Measurements from ENCODE around the gene MT1A. TPM values are rescaled to one million over a fixed set of nuclear protein-coding genes. Genes with fewer than 3 reads are reported as not detected.

MT1A gene
- polyA plus RNA-seq, 1 of the 3 experiments (the other 2 are of a cell fraction): 5.4 TPM

- Histone ChIP-seq H3K4me2 (no peak overlapping the region), H4K20me1 (ENCODE audit: insufficient read depth) (no peaks in the 10 kb centered on the region), H3K36me3 (replicated peaks in 1 of 2; ENCODE audit: control insufficient read depth in 1 of 2, insufficient read depth in 2 of 2, low read length in 1 of 2) (no peaks in the 10 kb centered on the region), H3K27ac (ENCODE audit: low read depth in 2 of 2, low read length in 1 of 2) (no peak overlapping the region), H3F3A (replicated peaks; ENCODE audit: insufficient read depth) (no peaks in the 10 kb centered on the region), H2AFZ (ENCODE audit: low read depth) (no peak overlapping the region), H3K4me3 (ENCODE audit: low read depth in 2 of 2, low read length in 1 of 2) (no peak overlapping the region), H3K9ac (no peak overlapping the region), H3K79me2 (ENCODE audit: insufficient read depth) (no peaks in the 10 kb centered on the region), H3K9me2 (no peaks in the 10 kb centered on the region), H3K9me3 (no peaks in the 10 kb centered on the region), H3K27me3 (ENCODE audit: insufficient read depth) (peaks cover 29% of the 10 kb centered on the region; the same call in 1 of the 2 replicates), H3K4me1 (ENCODE audit: control insufficient read depth in 1 of 2, insufficient read depth in 2 of 2, low read depth in 1 of 2, low read length in 1 of 2) (peaks cover 0 to 6% of the 10 kb centered on the region in 2 experiments; a peak in 1 of 4 replicates)
- DNase-seq: no peak
- CTCF ChIA-PET: interaction anchor here (2.2 kb wide), 1 partner anchor 62 kb away, joined by 5 read pairs; no protein-coding TSS in a partner anchor
- TF ChIP-seq CHD2 (IDR thresholded peaks at IDR 0.05; ENCODE audit: low read length, partially characterized antibody) (no peak), USF1 (IDR thresholded peaks at IDR 0.05; ENCODE audit: borderline replicate concordance, low read depth) (no peak), SIN3A (IDR thresholded peaks at IDR 0.05; ENCODE audit: borderline replicate concordance, low read depth, low read length) (no peak), EZH2phosphoT487 (IDR thresholded peaks at IDR 0.05; ENCODE audit: borderline replicate concordance, low read depth) (no peak), FOXM1 (IDR thresholded peaks at IDR 0.05; ENCODE audit: low read depth) (no peak), TCF12 (IDR thresholded peaks at IDR 0.05) (no peak), REST (IDR thresholded peaks at IDR 0.05; ENCODE audit: low read depth, low read length) (no peak), IRF3 (IDR thresholded peaks at IDR 0.05; ENCODE audit: low read depth, low read length) (no peak), FOSL2 (IDR thresholded peaks at IDR 0.05; ENCODE audit: borderline replicate concordance, low read depth) (no peak), EP300 (IDR thresholded peaks at IDR 0.05; ENCODE audit: borderline replicate concordance in 1 of 2, low read depth in 1 of 2, low read length in 1 of 2) (no peak), RAD21 (IDR thresholded peaks at IDR 0.05; ENCODE audit: low read length) (no peak), ELF1 (IDR thresholded peaks at IDR 0.05) (no peak), TEAD4 (IDR thresholded peaks at IDR 0.05; ENCODE audit: borderline replicate concordance, insufficient read depth) (no peak), PBX3 (IDR thresholded peaks at IDR 0.05) (no peak), GATA2 (CRISPR knock-in tag; IDR thresholded peaks at IDR 0.05) (no peak), GABPA (IDR thresholded peaks at IDR 0.05; ENCODE audit: low read depth) (no peak), ZBTB33 (IDR thresholded peaks at IDR 0.05; ENCODE audit: borderline replicate concordance, low read depth) (no peak), MAX (IDR thresholded peaks at IDR 0.05; ENCODE audit: low read depth) (no peak)
- POLR2A ChIA-PET: no interaction called here
- 67% methylated on average over 36 of the region's 48 CpGs for whole genome bisulfite sequencing (ENCODE audit: low lambda C conversion rate)
Observed at GRCh38 chr16:56662357-56663354, 24.2 kb downstream of the MT1A start.

Measured in SK-N-SH (cell line).